Brain microvascular endothelial cell (primary cell): ENCODE data around the gene CELA3A.

Experiments
- DNase-seq: peaks from one replicate; pipeline ENCODE4 v3.0.0-alpha.2; 2020
- H3K27ac ChIP-seq: fragments of 250-450 bp; sonication (Bioruptor Pico); 2 replicates; pipeline ENCODE4 v1.5.1; 2020; ENCODE audit warnings: mild to moderate bottlenecking, moderate library complexity
- H3K27me3 ChIP-seq: fragments of 250-450 bp; sonication (Bioruptor Pico); replicated peaks from 2 replicates; pipeline ENCODE4 v1.5.1; 2020; ENCODE audit warnings: mild to moderate bottlenecking
- H3K36me3 ChIP-seq: fragments of 250-450 bp; sonication (Bioruptor Pico); replicated peaks from 2 replicates; pipeline ENCODE4 v1.5.1; 2020; ENCODE audit warnings: mild to moderate bottlenecking
- H3K4me3 ChIP-seq: 2 replicates; pipeline ENCODE4 v1.5.1; 2011; ENCODE audit warnings: low read depth, mild to moderate bottlenecking, control low read depth, low read length, moderate library complexity
- in situ Hi-C: cut with HindIII; loops from 2 replicates; pipeline ENCODE4 v1.10.0; 2017; ENCODE audit warnings: low sequenced_read_pairs, low pct_ligation_motif_present
- TF ChIP-seq, protein P1 (sequence below): IDR thresholded peaks from 2 replicates; pipeline ENCODE4 v1.5.1; 2011; ENCODE audit warnings: low read depth, mild to moderate bottlenecking, moderate library complexity, low read length, control low read depth, inconsistent platforms; ENCODE audit errors: missing control alignments

CELA3A gene

DNA sequence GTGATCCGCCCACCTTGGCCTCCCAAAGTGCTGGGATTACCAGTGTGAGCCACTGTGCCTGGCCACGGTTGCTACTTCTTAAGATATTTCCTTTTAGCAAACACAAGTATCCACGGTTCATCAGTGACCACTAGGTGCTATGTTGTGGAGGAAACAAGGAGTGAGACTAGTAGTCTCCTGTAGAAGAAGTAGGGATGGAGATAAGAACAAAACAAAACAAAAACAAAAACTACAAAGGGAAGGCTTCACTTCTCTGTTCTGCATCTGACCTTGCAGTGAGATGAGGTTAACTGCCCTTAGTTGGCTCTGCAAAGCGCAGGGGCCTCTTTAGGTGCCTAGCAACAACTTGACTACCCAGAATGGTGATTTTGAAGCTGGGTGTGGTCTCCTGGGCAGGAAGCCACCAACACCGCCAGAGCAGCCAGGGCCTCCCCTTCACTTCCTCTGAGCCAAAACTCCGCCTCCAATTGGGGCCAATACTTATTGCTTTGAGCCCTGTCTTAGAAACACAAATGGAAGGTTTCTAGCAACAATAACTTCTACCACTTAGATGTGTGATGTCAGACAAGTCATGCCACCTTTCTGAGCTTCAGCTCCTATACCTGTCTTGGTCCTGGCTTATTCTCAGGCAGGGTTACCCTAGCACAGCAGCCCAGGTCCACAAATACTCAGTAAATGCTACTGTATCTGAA lies 38.3 kb downstream of the CELA3A start:
- H3K4me3 ChIP-seq = no peak overlapping the region
- DNase-seq = no peak

DNA sequence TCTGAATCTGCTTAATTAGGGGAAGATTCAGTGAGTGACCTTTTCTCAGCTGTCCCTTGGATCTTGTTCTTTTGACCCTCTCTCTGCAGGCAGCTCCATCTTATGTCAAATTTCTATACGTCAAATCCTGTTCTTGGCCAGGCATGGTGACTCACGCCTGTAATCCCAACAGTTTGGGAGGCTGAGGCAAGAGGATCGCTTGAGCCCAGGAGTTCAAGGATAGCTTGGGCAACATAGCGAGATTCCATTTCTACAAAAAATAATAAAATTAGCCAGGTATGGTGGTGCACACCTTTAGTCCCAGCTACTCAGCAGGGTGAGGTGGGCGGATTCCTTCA lies 38.8 kb downstream of the CELA3A start:
- DNase-seq = no peak
- no peak overlapping the region for H3K27ac ChIP-seq
- in situ Hi-C loops = no loop called here
- no peak overlapping the region for H3K4me3 ChIP-seq
- TF ChIP-seq, protein P1, sequence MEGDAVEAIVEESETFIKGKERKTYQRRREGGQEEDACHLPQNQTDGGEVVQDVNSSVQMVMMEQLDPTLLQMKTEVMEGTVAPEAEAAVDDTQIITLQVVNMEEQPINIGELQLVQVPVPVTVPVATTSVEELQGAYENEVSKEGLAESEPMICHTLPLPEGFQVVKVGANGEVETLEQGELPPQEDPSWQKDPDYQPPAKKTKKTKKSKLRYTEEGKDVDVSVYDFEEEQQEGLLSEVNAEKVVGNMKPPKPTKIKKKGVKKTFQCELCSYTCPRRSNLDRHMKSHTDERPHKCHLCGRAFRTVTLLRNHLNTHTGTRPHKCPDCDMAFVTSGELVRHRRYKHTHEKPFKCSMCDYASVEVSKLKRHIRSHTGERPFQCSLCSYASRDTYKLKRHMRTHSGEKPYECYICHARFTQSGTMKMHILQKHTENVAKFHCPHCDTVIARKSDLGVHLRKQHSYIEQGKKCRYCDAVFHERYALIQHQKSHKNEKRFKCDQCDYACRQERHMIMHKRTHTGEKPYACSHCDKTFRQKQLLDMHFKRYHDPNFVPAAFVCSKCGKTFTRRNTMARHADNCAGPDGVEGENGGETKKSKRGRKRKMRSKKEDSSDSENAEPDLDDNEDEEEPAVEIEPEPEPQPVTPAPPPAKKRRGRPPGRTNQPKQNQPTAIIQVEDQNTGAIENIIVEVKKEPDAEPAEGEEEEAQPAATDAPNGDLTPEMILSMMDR = no peak
- H3K27me3 ChIP-seq = no peaks in the 10 kb centered on the region
- H3K36me3 ChIP-seq = no peaks in the 10 kb centered on the region

More for the DNA sequence above, 38.3 kb downstream of the CELA3A start:
- TF ChIP-seq, protein P1 = no peak
- H3K36me3 ChIP-seq = no peaks in the 10 kb centered on the region
- in situ Hi-C loops = no loop called here
- H3K27ac ChIP-seq = no peak overlapping the region
- no peaks in the 10 kb centered on the region for H3K27me3 ChIP-seq

DNA sequence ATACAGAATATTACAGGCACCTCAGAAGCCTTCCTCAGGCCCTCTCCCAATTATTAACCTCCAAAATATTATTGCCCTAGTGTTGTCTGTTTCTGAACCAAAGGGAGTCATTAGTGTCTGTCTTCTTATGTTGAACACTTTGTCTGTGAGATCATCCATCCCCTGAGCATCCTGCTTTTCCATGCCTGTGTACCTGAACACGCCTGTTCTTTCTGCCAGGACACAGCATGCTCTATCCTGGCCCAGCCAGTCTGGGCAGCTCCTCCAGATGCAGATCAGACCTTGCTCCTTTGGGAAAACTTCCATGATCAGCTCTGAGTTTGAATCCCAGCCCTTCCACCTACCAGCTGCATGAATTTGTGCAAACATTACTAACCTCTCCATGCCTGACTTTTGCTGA lies 40.0 kb downstream of the CELA3A start:
- H3K27ac ChIP-seq = no peak overlapping the region
- H3K27me3 ChIP-seq = no peaks in the 10 kb centered on the region
- TF ChIP-seq, protein P1 = no peak
- in situ Hi-C loops = no loop called here
- no peaks in the 10 kb centered on the region for H3K36me3 ChIP-seq
- no peak for DNase-seq
- H3K4me3 ChIP-seq = no peak overlapping the region

DNA sequence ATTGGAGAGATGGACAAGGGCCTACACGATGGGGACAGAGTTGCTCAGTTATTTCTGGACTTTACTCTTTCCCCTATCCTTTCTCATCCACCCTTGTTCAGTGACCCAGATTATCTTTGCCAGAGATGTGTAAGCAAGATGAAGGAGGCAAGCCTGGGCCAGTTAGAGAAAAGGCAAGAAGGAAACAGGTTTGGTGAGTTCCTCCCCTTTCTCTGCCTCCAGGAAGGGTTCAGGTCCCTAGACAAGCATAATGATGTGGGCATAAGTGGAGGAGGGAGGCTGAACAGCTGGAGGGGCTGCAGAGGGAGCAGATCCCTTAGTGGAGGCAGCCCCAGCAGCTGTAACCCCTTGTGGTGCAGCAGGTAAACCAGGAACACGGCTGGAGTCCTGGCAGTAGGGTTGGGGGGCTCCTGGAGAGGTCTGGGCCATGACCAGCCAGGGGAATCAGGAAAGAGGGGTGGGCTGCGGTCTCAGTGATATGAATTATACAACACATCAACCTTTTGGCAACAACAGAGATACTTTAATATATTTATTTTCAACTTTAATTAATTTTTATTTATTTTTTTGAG lies 41.8 kb downstream of the CELA3A start:
- Histone ChIP-seq H3K4me3 (no peak overlapping the region), H3K27me3 (no peaks in the 10 kb centered on the region), H3K36me3 (no peaks in the 10 kb centered on the region), H3K27ac (no peak overlapping the region)
- TF ChIP-seq, protein P1 = no peak
- in situ Hi-C loops = no loop called here
- no peak for DNase-seq

DNA sequence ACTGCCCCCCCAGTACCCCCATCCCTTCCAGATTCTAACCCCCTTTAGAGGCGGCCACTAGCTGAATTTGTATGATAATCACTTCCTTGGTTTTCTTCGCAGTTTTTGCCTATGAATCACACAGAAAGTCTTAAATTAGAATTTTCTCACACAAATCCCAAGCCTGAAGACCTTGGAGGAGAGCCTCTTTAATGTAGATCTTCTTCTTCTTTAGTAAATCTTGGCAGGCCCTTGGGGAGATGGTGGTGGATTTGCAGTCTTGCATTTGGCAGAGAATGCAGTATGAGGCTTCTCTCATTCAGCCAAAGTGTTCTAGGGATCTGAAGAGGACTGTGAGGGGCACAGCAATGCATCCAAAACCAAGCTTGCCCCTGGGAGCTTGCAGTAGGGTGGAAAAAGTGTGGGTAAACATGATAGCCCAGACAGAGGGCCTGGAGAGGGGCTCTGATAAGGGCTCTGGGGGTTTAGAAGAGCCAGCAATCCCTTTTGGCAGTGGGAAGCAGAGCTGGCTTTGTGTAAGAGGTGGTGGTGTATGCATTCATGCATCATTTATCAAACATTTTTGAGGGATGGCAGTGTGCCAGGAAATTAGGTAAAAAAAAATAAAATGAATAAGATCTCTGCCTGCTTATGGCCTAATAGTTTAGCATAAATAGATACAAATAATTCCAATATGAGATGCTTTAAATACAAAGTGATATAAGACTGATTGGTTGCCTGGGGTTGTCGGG lies 43.4 kb downstream of the CELA3A start:
- H3K4me3 ChIP-seq = no peak overlapping the region
- H3K27ac ChIP-seq = peak overlapping the region; percentile 71
- H3K36me3 ChIP-seq = no peaks in the 10 kb centered on the region
- DNase-seq = peak; percentile 51
- no peaks in the 10 kb centered on the region for H3K27me3 ChIP-seq
- TF ChIP-seq, protein P1 = no peak
- in situ Hi-C loops = no loop called here
